Measurements from ENCODE around the gene IVD. TPM values are rescaled to one million over a fixed set of nuclear protein-coding genes. Genes with fewer than 3 reads are reported as not detected.
A peak's percentile ranks its signal among the peaks of the same experiment; 100 is the strongest.

Gene IVD
- total and polyA plus RNA-seq, 9 of the 15 experiments (the other 6 are each of a cell fraction or from before 2014, with no cell fraction given): 0.15 to 4.5 (median 2.4) TPM

GRCh38 chr15:40367686-40368611 lies 37.6 kb upstream of the IVD start:
- H3K27me3 ChIP-seq (ENCODE audit: control insufficient read depth in 2 of 2, insufficient read depth in 2 of 2, low read length in 2 of 2): peaks cover 0 to 16% of the 10 kb centered on the region in 2 experiments; a peak in 3 of 5 replicates
- no peaks in the 10 kb centered on the region for H3K36me3 ChIP-seq (ENCODE audit: control insufficient read depth, insufficient read depth, low read length)
- no peaks in the 10 kb centered on the region for H3K9me3 ChIP-seq (replicated peaks; ENCODE audit: control insufficient read depth, insufficient read depth, low read depth, low read length)
- FAIRE-seq (peak; percentile 77), ATAC-seq (peak; percentile 92), DNase-seq (ENCODE audit: extremely low read depth in 1 of 4, low spot score in 3 of 4) (peak; percentile 89 to 93 (median 92))
- ChIA-PET POLR2A (interaction anchor here (0.8 to 1.2 kb wide), 2 partner anchors 40 to 97 kb away, joined by 3 read pairs; no protein-coding TSS in a partner anchor), CTCF (ENCODE audit: low intra/inter-chr PET ratio) (interaction anchor here (0.7 to 3.6 kb wide), 4 partner anchors 9 to 152 kb away, joined by 3 to 23 read pairs (median 6); no protein-coding TSS in a partner anchor)
- no peaks in the 10 kb centered on the region for H3K9me1 ChIP-seq (ENCODE audit: control insufficient read depth, insufficient read depth, low read length)
- WGBS (ENCODE audit: insufficient coverage, low coverage, missing lambda C conversion rate): 24% methylated on average over 84 of the region's 91 CpGs
- peak overlapping the region; percentile 54 for H3K4me2 ChIP-seq (ENCODE audit: insufficient read depth, low read length)
- H3K79me2 ChIP-seq (ENCODE audit: control insufficient read depth, insufficient read depth, low read length): no peaks in the 10 kb centered on the region
- H2AFZ ChIP-seq (ENCODE audit: low read depth, low read length): peak overlapping the region; percentile 100
- H4K20me1 ChIP-seq (replicated peaks; ENCODE audit: control insufficient read depth, insufficient read depth, low read length): no peaks in the 10 kb centered on the region
- in situ Hi-C loops (cut with MboI): no loop called here
- peak overlapping the region; percentile 58 to 93; a peak in 3 of 4 replicates for H3K9ac ChIP-seq (ENCODE audit: insufficient read depth in 1 of 2, low read depth in 2 of 2, low read length in 2 of 2)
- BruUV-seq (replicated peaks): no TSS peak
- peaks cover 9 to 47% of the 10 kb centered on the region in 2 experiments for H3K4me1 ChIP-seq (replicated peaks in 1 of 2; ENCODE audit: control insufficient read depth in 2 of 2, insufficient read depth in 2 of 2, low read length in 2 of 2)
- intact Hi-C loops (cut with micrococcal nuclease): no loop called here
- H3K4me3 ChIP-seq: peak overlapping the region; percentile 22; the same call in 1 of the 2 replicates
- H3K27ac ChIP-seq (ENCODE audit: extremely low read depth, low read depth, low read length): no peak overlapping the region
- 0 out of 2 replicates have a peak, but pooled peaks have one; percentile 16 for TF ChIP-seq MEF2A (IDR thresholded peaks at IDR 0.05; ENCODE audit: control insufficient read depth, low read depth, low read length)
- TF ChIP-seq ZFP30 (CRISPR knock-in tag; IDR thresholded peaks at IDR 0.05; ENCODE audit: borderline replicate concordance): no peak
- no peak for TF ChIP-seq ZBTB17 (CRISPR knock-in tag; IDR thresholded peaks at IDR 0.05)
- no peak for TF ChIP-seq ASH1L (IDR thresholded peaks at IDR 0.05; ENCODE audit: borderline replicate concordance, low read depth, partially characterized antibody)
- peak; percentile 76; the same call in 1 of the 2 replicates for TF ChIP-seq ETV1 (tag; conservative IDR thresholded peaks at IDR 0.05; ENCODE audit: low read depth)
- no peak for TF ChIP-seq TAF7 (tag; IDR thresholded peaks at IDR 0.05)
- TF ChIP-seq, protein P1, sequence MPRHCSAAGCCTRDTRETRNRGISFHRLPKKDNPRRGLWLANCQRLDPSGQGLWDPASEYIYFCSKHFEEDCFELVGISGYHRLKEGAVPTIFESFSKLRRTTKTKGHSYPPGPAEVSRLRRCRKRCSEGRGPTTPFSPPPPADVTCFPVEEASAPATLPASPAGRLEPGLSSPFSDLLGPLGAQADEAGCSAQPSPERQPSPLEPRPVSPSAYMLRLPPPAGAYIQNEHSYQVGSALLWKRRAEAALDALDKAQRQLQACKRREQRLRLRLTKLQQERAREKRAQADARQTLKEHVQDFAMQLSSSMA (CRISPR knock-in tag; IDR thresholded peaks at IDR 0.05): no peak
- TF ChIP-seq CBFA2T2 (conservative IDR thresholded peaks at IDR 0.05): no peak; the same call in 1 of the 2 replicates
- no peak for TF ChIP-seq MED1 (CRISPR knock-in tag; IDR thresholded peaks at IDR 0.05; ENCODE audit: borderline replicate concordance)
- TF ChIP-seq RAD21 (CRISPR knock-in tag; conservative IDR thresholded peaks at IDR 0.05 in 1 of 2, IDR thresholded peaks at IDR 0.05 in 1 of 2): peak in 1 of 2 experiments; percentile 77; a peak in 3 of 4 replicates
- TF ChIP-seq, protein P2, sequence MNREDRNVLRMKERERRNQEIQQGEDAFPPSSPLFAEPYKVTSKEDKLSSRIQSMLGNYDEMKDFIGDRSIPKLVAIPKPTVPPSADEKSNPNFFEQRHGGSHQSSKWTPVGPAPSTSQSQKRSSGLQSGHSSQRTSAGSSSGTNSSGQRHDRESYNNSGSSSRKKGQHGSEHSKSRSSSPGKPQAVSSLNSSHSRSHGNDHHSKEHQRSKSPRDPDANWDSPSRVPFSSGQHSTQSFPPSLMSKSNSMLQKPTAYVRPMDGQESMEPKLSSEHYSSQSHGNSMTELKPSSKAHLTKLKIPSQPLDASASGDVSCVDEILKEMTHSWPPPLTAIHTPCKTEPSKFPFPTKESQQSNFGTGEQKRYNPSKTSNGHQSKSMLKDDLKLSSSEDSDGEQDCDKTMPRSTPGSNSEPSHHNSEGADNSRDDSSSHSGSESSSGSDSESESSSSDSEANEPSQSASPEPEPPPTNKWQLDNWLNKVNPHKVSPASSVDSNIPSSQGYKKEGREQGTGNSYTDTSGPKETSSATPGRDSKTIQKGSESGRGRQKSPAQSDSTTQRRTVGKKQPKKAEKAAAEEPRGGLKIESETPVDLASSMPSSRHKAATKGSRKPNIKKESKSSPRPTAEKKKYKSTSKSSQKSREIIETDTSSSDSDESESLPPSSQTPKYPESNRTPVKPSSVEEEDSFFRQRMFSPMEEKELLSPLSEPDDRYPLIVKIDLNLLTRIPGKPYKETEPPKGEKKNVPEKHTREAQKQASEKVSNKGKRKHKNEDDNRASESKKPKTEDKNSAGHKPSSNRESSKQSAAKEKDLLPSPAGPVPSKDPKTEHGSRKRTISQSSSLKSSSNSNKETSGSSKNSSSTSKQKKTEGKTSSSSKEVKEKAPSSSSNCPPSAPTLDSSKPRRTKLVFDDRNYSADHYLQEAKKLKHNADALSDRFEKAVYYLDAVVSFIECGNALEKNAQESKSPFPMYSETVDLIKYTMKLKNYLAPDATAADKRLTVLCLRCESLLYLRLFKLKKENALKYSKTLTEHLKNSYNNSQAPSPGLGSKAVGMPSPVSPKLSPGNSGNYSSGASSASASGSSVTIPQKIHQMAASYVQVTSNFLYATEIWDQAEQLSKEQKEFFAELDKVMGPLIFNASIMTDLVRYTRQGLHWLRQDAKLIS (CRISPR knock-in tag; IDR thresholded peaks at IDR 0.05): peak; percentile 89
- TF ChIP-seq ILF3 (IDR thresholded peaks at IDR 0.05; ENCODE audit: borderline replicate concordance): no peak
- peak; percentile 19; the same call in 1 of the 2 replicates for TF ChIP-seq DPF2 (IDR thresholded peaks at IDR 0.05)
- TF ChIP-seq ESRRA (IDR thresholded peaks at IDR 0.05; ENCODE audit: borderline replicate concordance, low read depth): peak; percentile 43; the same call in 1 of the 2 replicates
- no peak for TF ChIP-seq MAFF (IDR thresholded peaks at IDR 0.05; ENCODE audit: low read length)
